Liver (tissue), 9 donors: ENCODE data around the gene GFRA3. TPM values are rescaled to one million over a fixed set of nuclear protein-coding genes. Genes with fewer than 3 reads are reported as not detected.

Source experiments
- DNase-seq: peaks from one replicate; pipeline ENCODE4 v3.0.0-alpha.2; 2017; ENCODE audit warnings: low spot score
- H3K27ac ChIP-seq, 2 donors: one replicate each; pipeline ENCODE4 v1.7.0; 2013; ENCODE audit warnings: inconsistent platforms in 2 of 2, low read length in 2 of 2, control low read depth in 1 of 2, low read depth in 1 of 2, mild to moderate bottlenecking in 1 of 2
- H3K27me3 ChIP-seq, 4 donors: one replicate each; pipeline versions ENCODE4 v1.6.1 to v1.7.0; 2013; ENCODE audit warnings: low read length in 3 of 4, inconsistent platforms in 1 of 4, mild to moderate bottlenecking in 1 of 4, moderate library complexity in 1 of 4; ENCODE audit not compliant: control insufficient read depth in 4 of 4, insufficient read depth in 4 of 4
- H3K36me3 ChIP-seq, 4 donors: one replicate each; pipeline versions ENCODE4 v1.6.1 to v1.7.0; 2013; ENCODE audit warnings: low read length in 3 of 4, mild to moderate bottlenecking in 3 of 4, low read depth in 1 of 4, moderate library complexity in 1 of 4; ENCODE audit not compliant: control insufficient read depth in 4 of 4, insufficient read depth in 3 of 4
- H3K4me1 ChIP-seq, 4 donors: one replicate each; pipeline versions ENCODE4 v1.6.1 to v1.7.0; 2013; ENCODE audit warnings: low read length in 3 of 4, mild to moderate bottlenecking in 3 of 4, moderate library complexity in 1 of 4; ENCODE audit not compliant: control insufficient read depth in 4 of 4, insufficient read depth in 4 of 4
- H3K4me3 ChIP-seq, 3 donors: one replicate each; pipeline versions ENCODE4 v1.6.1 to v1.7.0; 2013; ENCODE audit warnings: low read length in 3 of 3, control low read depth in 1 of 3, low read depth in 1 of 3, mild to moderate bottlenecking in 1 of 3
- H3K9ac ChIP-seq, 2 donors: one replicate each; pipeline ENCODE4 v1.7.0; 2013; ENCODE audit warnings: low read length in 2 of 2, mild to moderate bottlenecking in 2 of 2, moderate library complexity in 2 of 2, control low read depth in 1 of 2, low read depth in 1 of 2
- H3K9me3 ChIP-seq, 4 donors: one replicate each; pipeline versions ENCODE4 v1.6.1 to v1.7.0; 2013; ENCODE audit warnings: low read length in 3 of 4; ENCODE audit not compliant: control insufficient read depth in 4 of 4
- EGR1 ChIP-seq, 2 donors: IDR thresholded peaks; 2 replicates each; pipeline ENCODE4 v1.6.1; 2016 to 2018; ENCODE audit warnings: antibody characterized with exemption in 2 of 2, low read depth in 2 of 2
- FOXA1 ChIP-seq: IDR thresholded peaks from 2 replicates; pipeline ENCODE4 v1.6.1; 2016; ENCODE audit warnings: antibody characterized with exemption
- FOXA2 ChIP-seq: IDR thresholded peaks from 2 replicates; pipeline ENCODE4 v1.6.1; 2016; ENCODE audit warnings: antibody characterized with exemption
- GABPA ChIP-seq, 2 donors: IDR thresholded peaks in 1 of 2; conservative IDR thresholded peaks in 1 of 2; 2 replicates each; pipeline ENCODE4 v1.6.1; 2016; ENCODE audit warnings: antibody characterized with exemption in 2 of 2, mild to moderate bottlenecking in 1 of 2, moderate library complexity in 1 of 2
- HNF4A ChIP-seq, 2 donors: conservative IDR thresholded peaks; 2 replicates each; pipeline ENCODE4 v1.6.1; 2016; ENCODE audit warnings: antibody characterized with exemption in 2 of 2, mild to moderate bottlenecking in 2 of 2
- HNF4G ChIP-seq: IDR thresholded peaks from 2 replicates; pipeline ENCODE4 v1.6.1; 2016; ENCODE audit warnings: antibody characterized with exemption
- JUND ChIP-seq, 2 donors: IDR thresholded peaks; 2 replicates each; pipeline ENCODE4 v1.6.1; 2016; ENCODE audit warnings: antibody characterized with exemption in 2 of 2
- NR2F2 ChIP-seq: IDR thresholded peaks from 2 replicates; pipeline ENCODE4 v1.6.1; 2016; ENCODE audit warnings: antibody characterized with exemption
- RAD21 ChIP-seq, 2 donors: IDR thresholded peaks; 2 replicates each; pipeline ENCODE4 v1.6.1; 2016; ENCODE audit warnings: antibody characterized with exemption in 2 of 2, mild to moderate bottlenecking in 2 of 2
- RXRA ChIP-seq, 2 donors: IDR thresholded peaks; 2 replicates each; pipeline ENCODE4 v1.6.1; 2017 to 2018; ENCODE audit warnings: antibody characterized with exemption in 2 of 2, mild to moderate bottlenecking in 1 of 2
- SP1 ChIP-seq: IDR thresholded peaks from 2 replicates; pipeline ENCODE4 v1.6.1; 2018; ENCODE audit warnings: antibody characterized with exemption, mild to moderate bottlenecking
- TAF1 ChIP-seq: conservative IDR thresholded peaks from 2 replicates; pipeline ENCODE4 v1.6.1; 2016; ENCODE audit warnings: antibody characterized with exemption, mild to moderate bottlenecking
- YY1 ChIP-seq: IDR thresholded peaks from 2 replicates; pipeline ENCODE4 v1.6.1; 2016; ENCODE audit warnings: antibody characterized with exemption, mild to moderate bottlenecking
- WGBS: extraction: QIAGEN DNeasy Blood & Tissue Kit; methylation state at CpG from one replicate; pipeline ENCODE4 v1.1.7; 2013; 5-methylcytosine and 5-hydroxymethylcytosine counted together
- polyA plus RNA-seq, 2 donors: library from polyadenylated mRNA; stranded (reverse) in 1 of 2; unstranded in 1 of 2; fragments of 200-250 nt in 1 of 2; fragments of >200 nt in 1 of 2; fragmentation: Nextera tagmentation in 1 of 2; extraction: Ambion mirVana in 1 of 2; gene quantifications; one replicate each; pipeline versions ENCODE4 v1.2.1 to v1.2.3, GENCODE V29; 2013 to 2015
- total RNA-seq, 2 donors: library from RNA; depleted of rRNA; stranded (reverse); fragments of >200 nt; gene quantifications; one replicate each; pipeline ENCODE4 v1.2.3, GENCODE V29; 2014
- TF ChIP-seq, protein P1 (sequence below): IDR thresholded peaks from 2 replicates; pipeline ENCODE4 v1.6.1; 2016; ENCODE audit warnings: antibody characterized with exemption
- TF ChIP-seq, protein P2 (sequence below): IDR thresholded peaks from 2 replicates; pipeline ENCODE4 v1.6.1; 2016; ENCODE audit warnings: antibody characterized with exemption
- TF ChIP-seq, protein P3 (sequence below): fragments of 150-350 bp; IDR thresholded peaks from 2 replicates; pipeline ENCODE4 v1.5.1; 2017; ENCODE audit warnings: improper control_type of control experiment, low read depth, low read length; ENCODE audit not compliant: missing input control
- TF ChIP-seq, protein P4 (sequence below): IDR thresholded peaks from 2 replicates; pipeline ENCODE4 v1.6.1; 2016; ENCODE audit warnings: antibody characterized with exemption
- TF ChIP-seq, protein P5 (sequence below): IDR thresholded peaks from 2 replicates; pipeline ENCODE4 v1.6.1; 2016; ENCODE audit warnings: antibody characterized with exemption, mild to moderate bottlenecking
- donor health status: healthy.
- donor health status: healthy.
- donor health status: healthy.
- donor health status: healthy.
- donor health status: healthy.

The GFRA3 gene
- total and polyA plus RNA-seq, 4 donors = 0.18 to 1.9 (median 0.36) TPM

DNA sequence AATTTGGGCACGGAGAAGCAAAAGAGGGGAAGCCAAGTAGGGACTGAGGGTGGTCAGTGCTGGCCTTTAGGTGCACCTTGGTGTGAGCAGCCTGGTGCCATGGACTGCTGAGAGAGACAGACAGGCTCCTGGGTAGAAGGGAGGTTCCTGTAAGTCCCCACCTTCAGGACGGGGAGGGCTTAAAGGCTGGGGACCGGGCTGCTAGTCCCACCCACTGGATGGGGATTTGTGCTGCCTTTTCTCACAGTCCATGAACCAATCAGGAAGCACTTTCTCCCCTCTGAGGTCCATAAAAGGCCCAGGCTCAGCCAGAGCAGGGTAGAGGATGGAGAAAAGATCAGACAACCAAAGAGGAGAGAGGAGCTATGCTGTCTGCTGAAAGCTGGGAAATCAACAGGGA is 41.9 kb upstream of the GFRA3 start:
- WGBS = 89% methylated on average over 3 of the region's 3 CpGs
- no peak for DNase-seq
- no peaks in the 10 kb centered on the region for H3K36me3 ChIP-seq
- no peaks in the 10 kb centered on the region for H3K27me3 ChIP-seq
- TF ChIP-seq TAF1 (no peak), NR2F2 (no peak), FOXA2 (no peak), EGR1 (IDR thresholded peaks at IDR 0.05; ENCODE audit: low read depth in 2 of 2) (no peak), RXRA (IDR thresholded peaks at IDR 0.05) (no peak), RAD21 (IDR thresholded peaks at IDR 0.05) (no peak)
- TF ChIP-seq, protein P1, sequence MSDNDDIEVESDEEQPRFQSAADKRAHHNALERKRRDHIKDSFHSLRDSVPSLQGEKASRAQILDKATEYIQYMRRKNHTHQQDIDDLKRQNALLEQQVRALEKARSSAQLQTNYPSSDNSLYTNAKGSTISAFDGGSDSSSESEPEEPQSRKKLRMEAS = no peak
- TF ChIP-seq, protein P2, sequence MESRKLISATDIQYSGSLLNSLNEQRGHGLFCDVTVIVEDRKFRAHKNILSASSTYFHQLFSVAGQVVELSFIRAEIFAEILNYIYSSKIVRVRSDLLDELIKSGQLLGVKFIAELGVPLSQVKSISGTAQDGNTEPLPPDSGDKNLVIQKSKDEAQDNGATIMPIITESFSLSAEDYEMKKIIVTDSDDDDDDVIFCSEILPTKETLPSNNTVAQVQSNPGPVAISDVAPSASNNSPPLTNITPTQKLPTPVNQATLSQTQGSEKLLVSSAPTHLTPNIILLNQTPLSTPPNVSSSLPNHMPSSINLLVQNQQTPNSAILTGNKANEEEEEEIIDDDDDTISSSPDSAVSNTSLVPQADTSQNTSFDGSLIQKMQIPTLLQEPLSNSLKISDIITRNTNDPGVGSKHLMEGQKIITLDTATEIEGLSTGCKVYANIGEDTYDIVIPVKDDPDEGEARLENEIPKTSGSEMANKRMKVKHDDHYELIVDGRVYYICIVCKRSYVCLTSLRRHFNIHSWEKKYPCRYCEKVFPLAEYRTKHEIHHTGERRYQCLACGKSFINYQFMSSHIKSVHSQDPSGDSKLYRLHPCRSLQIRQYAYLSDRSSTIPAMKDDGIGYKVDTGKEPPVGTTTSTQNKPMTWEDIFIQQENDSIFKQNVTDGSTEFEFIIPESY = no peak
- TF ChIP-seq, protein P3, sequence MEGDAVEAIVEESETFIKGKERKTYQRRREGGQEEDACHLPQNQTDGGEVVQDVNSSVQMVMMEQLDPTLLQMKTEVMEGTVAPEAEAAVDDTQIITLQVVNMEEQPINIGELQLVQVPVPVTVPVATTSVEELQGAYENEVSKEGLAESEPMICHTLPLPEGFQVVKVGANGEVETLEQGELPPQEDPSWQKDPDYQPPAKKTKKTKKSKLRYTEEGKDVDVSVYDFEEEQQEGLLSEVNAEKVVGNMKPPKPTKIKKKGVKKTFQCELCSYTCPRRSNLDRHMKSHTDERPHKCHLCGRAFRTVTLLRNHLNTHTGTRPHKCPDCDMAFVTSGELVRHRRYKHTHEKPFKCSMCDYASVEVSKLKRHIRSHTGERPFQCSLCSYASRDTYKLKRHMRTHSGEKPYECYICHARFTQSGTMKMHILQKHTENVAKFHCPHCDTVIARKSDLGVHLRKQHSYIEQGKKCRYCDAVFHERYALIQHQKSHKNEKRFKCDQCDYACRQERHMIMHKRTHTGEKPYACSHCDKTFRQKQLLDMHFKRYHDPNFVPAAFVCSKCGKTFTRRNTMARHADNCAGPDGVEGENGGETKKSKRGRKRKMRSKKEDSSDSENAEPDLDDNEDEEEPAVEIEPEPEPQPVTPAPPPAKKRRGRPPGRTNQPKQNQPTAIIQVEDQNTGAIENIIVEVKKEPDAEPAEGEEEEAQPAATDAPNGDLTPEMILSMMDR = no peak
- H3K9ac ChIP-seq = no peak overlapping the region
- H3K27ac ChIP-seq = no peak overlapping the region
- no peaks in the 10 kb centered on the region for H3K4me1 ChIP-seq
- H3K4me3 ChIP-seq = no peak overlapping the region
- H3K9me3 ChIP-seq = no peaks in the 10 kb centered on the region

DNA sequence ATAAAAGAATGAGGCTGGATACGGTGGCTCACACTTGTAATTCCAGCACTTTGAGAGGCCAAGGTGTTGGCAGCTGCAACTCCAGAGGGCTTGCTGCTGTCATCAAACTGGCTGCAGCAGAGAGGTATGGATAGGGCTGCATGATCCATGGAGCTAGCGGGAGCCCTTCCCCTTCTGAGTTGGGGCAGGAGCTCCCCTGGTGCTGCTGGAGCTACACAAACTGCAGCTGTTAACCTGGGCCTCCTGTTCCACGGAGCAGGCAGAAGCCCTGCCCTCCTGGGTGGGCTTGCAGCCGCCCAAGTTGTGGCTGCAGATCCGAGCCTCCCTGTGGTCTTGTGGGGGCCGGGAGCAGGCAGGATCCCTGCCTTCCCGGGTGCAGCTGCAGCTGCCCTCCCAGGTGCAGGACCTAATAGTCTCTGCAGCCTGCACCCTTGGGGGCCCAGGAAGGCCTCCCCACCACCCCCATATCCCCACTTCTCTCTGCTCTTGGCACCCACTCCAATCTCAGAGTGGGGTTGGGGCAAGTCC is 41.4 kb upstream of the GFRA3 start:
- WGBS = 97% methylated on average over 7 of the region's 7 CpGs
- TF ChIP-seq JUND (IDR thresholded peaks at IDR 0.05) (no peak), FOXA1 (no peak), HNF4G (no peak), SP1 (no peak), RAD21 (IDR thresholded peaks at IDR 0.05) (no peak), HNF4A (conservative IDR thresholded peaks at IDR 0.05) (no peak), EGR1 (IDR thresholded peaks at IDR 0.05; ENCODE audit: low read depth in 2 of 2) (no peak), YY1 (no peak), GABPA (IDR thresholded peaks at IDR 0.05 in 1 of 2, conservative IDR thresholded peaks at IDR 0.05 in 1 of 2) (no peak), NR2F2 (no peak), RXRA (IDR thresholded peaks at IDR 0.05) (no peak), FOXA2 (no peak), TAF1 (no peak)
- TF ChIP-seq, protein P3 = no peak
- TF ChIP-seq, protein P2 = no peak
- TF ChIP-seq, protein P4, sequence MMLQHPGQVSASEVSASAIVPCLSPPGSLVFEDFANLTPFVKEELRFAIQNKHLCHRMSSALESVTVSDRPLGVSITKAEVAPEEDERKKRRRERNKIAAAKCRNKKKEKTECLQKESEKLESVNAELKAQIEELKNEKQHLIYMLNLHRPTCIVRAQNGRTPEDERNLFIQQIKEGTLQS = no peak
- TF ChIP-seq, protein P5, sequence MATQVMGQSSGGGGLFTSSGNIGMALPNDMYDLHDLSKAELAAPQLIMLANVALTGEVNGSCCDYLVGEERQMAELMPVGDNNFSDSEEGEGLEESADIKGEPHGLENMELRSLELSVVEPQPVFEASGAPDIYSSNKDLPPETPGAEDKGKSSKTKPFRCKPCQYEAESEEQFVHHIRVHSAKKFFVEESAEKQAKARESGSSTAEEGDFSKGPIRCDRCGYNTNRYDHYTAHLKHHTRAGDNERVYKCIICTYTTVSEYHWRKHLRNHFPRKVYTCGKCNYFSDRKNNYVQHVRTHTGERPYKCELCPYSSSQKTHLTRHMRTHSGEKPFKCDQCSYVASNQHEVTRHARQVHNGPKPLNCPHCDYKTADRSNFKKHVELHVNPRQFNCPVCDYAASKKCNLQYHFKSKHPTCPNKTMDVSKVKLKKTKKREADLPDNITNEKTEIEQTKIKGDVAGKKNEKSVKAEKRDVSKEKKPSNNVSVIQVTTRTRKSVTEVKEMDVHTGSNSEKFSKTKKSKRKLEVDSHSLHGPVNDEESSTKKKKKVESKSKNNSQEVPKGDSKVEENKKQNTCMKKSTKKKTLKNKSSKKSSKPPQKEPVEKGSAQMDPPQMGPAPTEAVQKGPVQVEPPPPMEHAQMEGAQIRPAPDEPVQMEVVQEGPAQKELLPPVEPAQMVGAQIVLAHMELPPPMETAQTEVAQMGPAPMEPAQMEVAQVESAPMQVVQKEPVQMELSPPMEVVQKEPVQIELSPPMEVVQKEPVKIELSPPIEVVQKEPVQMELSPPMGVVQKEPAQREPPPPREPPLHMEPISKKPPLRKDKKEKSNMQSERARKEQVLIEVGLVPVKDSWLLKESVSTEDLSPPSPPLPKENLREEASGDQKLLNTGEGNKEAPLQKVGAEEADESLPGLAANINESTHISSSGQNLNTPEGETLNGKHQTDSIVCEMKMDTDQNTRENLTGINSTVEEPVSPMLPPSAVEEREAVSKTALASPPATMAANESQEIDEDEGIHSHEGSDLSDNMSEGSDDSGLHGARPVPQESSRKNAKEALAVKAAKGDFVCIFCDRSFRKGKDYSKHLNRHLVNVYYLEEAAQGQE = no peak
- TF ChIP-seq, protein P1 = no peak
- Histone ChIP-seq H3K4me1 (no peaks in the 10 kb centered on the region), H3K27ac (no peak overlapping the region), H3K9ac (no peak overlapping the region), H3K9me3 (no peaks in the 10 kb centered on the region), H3K27me3 (no peaks in the 10 kb centered on the region), H3K4me3 (no peak overlapping the region), H3K36me3 (no peaks in the 10 kb centered on the region)
- no peak for DNase-seq
